Tongue (tissue), 2 donors: ENCODE data around the gene CCDC177. TPM values are rescaled to one million over a fixed set of nuclear protein-coding genes. Genes with fewer than 3 reads are reported as not detected.

Experiments used
- DNase-seq: peaks from one replicate; pipeline ENCODE4 v3.0.0-alpha.2; 2015
- total RNA-seq: library from RNA; depleted of rRNA; stranded (reverse); fragments of >200 nt; gene quantifications from one replicate; pipeline ENCODE4 v1.2.3, GENCODE V29; 2014

The CCDC177 gene
- total RNA-seq, 1 donor from 2014 or later = 0.21 TPM

DNA sequence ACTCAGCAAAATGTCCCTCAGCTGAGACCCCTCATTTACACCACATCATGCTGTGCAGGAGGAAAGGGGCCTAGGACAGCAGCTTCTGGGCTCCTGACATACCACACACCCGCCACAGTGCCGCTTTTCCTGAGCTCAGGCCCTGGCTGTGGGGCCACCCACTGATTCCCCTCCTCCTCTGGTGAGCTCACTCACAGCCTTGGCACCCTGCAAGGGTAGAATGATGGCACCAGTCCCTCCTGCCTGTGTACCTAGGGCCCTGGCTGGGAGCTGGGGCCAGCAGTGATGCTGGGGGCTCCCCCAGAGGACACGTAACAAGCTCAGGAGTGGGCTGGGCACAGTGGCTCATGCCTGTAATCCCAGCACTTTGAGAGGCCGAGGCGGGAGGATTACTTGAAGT lies 45.7 kb downstream of the CCDC177 start:
- no peak for DNase-seq

DNA sequence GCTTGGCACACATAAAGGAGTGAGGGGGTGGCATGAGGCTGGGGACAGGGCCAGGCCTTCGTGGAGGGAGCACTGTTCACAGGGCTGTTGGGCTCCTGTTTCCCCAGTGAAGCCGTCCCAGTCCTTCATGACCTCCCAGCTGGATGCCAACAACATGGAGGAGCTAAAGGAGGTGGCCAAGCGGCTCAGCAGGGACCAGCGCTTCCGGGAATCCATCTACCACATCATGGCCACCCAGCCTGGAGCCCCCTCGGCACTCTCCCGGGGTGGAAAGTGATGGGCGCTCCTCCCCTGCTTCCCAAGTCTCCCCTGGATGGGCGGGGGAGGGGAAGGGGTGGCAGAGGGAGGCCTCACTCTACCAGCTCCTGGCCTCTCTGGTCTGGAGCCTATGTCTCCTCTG lies 46.5 kb downstream of the CCDC177 start:
- no peak for DNase-seq

DNA sequence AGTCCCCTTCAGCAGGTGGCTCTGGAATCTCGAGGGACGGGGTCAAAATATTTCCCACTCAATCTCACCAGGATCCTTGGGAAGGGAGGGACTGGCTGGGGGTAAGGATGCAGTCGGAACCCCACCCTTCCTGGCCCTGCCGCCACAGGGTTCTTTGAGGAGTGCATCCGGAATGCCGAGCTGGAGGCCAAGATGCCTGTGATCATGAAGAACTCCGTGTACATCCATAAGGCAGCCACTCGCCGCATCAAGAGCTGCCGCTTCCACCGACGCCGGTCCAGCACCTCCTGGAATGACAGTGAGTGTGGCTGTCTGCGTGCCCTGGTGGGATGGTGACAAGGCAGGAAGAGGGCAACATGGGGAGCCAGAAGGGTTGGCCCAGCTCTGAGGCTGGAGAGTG lies 47.0 kb downstream of the CCDC177 start:
- DNase-seq = no peak

DNA sequence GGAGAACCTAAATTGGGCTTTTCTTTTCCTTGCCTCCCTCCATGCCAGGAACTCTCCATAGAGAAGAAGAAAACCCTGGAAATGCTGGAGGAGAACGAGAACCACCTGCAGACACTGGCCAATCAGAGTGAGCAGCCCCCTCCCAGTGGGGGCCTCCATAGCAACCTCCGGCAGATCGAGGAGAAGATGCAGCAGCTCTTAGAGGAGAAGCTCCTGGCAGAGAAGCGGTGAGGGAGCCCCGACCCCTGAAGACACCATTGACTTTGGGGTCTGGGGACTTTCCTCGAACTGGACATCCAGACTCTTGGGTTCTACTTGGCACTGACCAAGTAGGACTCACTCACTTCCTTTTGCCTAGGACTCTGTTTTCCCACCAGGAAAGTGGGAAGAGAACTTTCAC lies 48.8 kb downstream of the CCDC177 start:
- DNase-seq = no peak

DNA sequence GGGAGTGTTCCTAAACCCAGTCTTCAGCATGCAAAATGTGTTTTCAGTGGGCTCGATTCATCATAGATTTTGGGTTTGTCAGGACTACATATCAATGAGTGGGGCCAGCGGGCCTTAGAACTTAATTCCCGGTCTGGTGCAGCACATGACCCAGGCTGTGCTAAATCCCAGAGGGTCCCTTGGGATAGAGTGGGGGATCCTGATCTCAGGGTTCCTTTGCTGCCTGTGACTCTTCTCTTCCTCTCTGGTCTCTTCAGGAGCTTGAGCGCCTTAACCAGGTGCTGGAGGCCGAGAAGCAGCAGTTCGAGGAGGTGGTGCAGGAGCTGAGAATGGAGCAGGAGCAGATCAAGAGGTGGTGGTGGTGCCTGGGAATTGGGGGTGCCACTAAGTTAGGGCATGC lies 52.6 kb downstream of the CCDC177 start:
- DNase-seq = no peak

Other genes with a start within 250 kb of the CCDC177 start
- 54.1 TPM for gene ERH, start 176.6 kb downstream of the CCDC177 start, total RNA-seq
- gene SLC39A9, start 176.2 kb downstream of the CCDC177 start, total RNA-seq = 56.3 TPM
- 0.21 TPM for gene PLEKHD1, start 90.1 kb downstream of the CCDC177 start, total RNA-seq
- gene SUSD6, start 36.7 kb upstream of the CCDC177 start, total RNA-seq = 27.2 TPM
- 288 TPM for gene SRSF5, start 192.3 kb upstream of the CCDC177 start, total RNA-seq
- gene SLC10A1, start 222.4 kb upstream of the CCDC177 start, total RNA-seq = not detected